DMS 273 (cell line): ENCODE data around the gene MBNL3.

Experiments
- DNase-seq: peaks from one replicate; lab custom pipeline; 2025; ENCODE audit not compliant: unreplicated experiment; lab: John Stamatoyannopoulos, UW

The MBNL3 gene

GRCh38 chrX:132488819-132489577, at the start of gene MBNL3:
Gene MBNL3 (minus strand): TSS chrX:132489038. CDS start chrX:132439611, 49,427 bp downstream.
- peak; percentile 91 for DNase-seq

DNA sequence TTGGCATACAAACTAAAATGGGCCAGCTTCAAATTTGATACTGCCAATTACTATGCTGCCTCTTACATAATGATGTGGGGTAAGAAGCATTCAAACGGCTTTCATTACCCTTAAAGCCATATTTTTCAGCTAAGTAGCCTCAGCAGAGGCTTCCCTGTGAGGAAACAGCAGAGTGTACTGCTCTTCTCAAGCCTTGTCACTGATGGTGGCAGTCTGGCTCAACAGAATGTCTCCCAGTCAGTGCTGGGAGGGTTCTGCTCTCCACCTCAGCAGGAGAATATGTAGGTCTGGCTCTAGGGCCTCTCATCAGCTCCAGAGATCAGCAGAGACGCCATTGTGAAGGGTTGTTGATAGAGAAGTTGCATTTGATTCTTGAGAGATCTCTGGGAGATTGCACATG, 44.6 kb upstream of the MBNL3 start:
- no peak for DNase-seq

DNA sequence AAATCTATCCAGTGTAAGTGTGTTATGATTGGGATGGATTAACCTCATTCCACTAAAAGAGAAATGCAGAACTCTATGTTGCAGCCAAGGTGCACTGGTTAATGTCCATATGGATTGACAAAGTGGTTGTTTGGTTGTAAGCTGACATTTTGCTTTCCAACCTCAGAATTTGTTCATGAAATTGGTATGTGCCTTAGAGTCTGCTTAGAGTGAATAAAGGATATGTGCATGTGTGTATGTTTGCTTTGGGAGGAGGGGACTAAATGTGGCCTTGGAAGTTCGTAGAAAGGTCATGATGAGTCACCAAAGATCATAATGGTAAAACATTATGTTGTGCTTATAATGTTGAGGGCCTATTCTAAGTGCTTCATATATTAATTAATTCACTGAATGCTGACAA, 44.1 kb upstream of the MBNL3 start:
- DNase-seq = no peak

DNA sequence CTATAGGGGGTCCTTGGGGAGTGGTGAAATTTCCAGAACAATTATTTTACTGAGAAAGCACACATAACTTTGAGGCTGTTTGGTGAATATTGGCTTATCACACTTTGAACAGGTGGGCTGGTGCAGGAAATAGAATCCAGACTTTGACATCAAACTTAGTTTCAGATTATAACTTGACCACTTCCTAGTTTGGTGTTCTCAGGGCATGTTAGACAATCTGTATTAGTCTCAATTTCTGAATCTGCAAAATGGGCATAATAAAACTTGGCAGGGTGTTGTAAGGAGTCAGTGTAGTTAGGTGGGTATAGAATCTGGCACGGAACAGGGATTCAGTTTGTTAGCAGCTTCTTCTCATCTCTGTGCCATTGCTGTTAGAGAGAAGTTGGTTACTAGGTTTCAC, 43.3 kb upstream of the MBNL3 start:
- DNase-seq = no peak

GRCh38 chrX:132520792-132521191, 32.0 kb upstream of the MBNL3 start:
- DNase-seq = no peak

- DNase-seq = no peak
Observed at GRCh38 chrX:132520213-132520612, 31.4 kb upstream of the MBNL3 start.

GRCh38 chrX:132518401-132518800, 29.6 kb upstream of the MBNL3 start:
- no peak for DNase-seq

DNA sequence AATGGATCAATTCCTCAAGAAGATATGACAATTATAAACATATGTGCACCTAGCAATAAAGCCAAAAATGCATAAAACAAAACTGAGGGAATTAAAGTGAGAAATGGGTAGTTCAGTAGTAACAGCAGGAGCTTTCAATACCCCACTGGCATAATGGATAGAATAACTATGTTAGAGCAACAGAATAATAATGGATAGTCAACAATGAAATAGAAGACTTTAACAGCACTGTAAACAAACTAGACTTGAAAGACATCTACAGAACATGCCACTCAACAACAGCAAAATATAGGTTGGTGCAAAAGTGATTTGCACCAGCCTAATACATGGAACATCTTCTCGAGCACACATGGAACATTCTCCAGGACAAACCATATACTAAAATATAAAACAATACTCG, 20.0 kb upstream of the MBNL3 start:
- no peak for DNase-seq

GRCh38 chrX:132505116-132505515, 16.3 kb upstream of the MBNL3 start:
- DNase-seq = no peak

- DNase-seq = no peak
Observed at GRCh38 chrX:132504417-132504816, 15.6 kb upstream of the MBNL3 start.

DNA sequence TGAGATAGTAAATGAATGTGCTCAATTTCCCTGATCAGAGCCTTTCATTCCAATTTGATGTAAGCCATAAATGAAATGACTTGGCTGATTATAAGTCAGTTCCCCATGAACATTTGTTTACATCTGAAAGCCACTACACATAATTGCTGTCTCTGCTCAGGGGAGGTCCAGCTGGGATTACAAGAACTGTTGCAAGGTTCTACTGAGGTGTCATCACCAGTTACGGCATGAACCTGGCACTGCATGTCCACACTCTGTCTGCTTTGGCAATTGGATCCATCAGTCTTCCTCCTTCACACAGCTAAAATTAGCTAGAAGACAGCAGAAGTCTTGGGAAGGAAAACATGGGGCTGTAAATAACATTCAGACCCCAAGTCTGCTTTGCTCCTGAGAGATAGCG, 12.8 kb upstream of the MBNL3 start:
- no peak for DNase-seq

GRCh38 chrX:132497432-132497831, 8.6 kb upstream of the MBNL3 start:
- DNase-seq = no peak

DNA sequence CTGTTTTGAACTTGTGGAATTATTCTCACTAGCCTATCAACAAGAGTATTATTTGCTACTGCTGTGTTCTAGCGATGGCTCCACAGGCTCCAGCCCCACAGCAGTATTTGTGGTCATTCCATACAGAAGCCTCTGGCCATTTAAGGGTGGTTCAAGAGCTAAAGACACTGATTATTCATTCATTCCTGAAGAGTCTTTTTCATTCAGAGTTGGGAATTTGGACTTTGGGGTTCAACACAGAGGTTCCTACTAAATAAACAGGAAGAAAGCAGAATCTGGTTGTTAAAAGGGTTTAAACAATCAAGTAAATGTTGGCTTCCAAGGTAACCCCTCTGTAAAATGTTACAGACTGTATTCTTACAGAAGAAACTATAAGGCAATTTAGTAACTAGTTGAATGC, 4.3 kb upstream of the MBNL3 start:
- no peak for DNase-seq

DNA sequence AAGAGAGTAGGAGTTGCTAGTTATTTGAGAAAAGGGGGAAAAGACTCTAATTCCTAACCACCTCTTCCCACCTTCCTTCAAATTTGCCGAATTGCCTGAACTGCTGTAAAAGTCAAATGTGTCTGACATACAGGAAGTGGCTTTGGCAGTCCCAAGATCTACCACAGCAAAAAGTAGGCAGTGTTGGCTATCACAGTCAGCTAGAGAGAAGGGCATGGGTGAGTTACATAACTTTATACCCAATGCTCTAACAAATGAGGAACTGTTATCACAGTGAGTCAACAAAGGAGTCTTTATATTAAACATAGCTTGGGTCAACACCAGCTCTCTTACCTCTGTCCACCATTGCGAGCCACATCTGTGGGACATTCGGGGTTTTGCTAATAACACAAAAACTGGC, 2.4 kb upstream of the MBNL3 start:
- DNase-seq = peak; percentile 30

GRCh38 chrX:132489578-132490419, 961 bp upstream of the MBNL3 start:
- peak; percentile 85 for DNase-seq

DNA sequence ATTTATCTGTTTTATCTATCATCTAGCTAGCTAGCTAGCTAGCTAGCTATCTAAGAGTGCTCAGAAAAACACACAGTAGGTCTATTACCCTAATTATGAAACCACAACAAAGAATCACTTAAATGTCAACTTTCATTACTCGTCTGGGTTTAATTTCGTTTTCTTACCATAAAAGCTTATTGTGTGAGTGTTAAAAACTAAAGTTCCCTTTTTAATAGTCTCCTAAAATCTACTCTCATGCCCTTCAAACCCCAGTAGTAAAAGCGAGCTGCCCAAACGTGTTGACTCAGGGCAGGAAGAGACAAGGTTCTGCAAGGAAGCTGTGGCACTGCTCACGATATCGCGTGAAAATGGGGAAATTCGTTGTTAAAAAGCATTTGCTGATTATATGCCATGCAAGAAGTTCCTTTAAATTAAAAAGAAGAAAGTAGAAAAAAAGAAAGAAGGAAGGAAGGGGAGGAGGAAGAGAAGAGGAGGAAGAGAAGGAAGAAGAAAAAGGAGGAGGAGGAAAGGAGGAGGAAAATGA, 595 bp downstream of the MBNL3 start:
- DNase-seq = peak; percentile 40

DNA sequence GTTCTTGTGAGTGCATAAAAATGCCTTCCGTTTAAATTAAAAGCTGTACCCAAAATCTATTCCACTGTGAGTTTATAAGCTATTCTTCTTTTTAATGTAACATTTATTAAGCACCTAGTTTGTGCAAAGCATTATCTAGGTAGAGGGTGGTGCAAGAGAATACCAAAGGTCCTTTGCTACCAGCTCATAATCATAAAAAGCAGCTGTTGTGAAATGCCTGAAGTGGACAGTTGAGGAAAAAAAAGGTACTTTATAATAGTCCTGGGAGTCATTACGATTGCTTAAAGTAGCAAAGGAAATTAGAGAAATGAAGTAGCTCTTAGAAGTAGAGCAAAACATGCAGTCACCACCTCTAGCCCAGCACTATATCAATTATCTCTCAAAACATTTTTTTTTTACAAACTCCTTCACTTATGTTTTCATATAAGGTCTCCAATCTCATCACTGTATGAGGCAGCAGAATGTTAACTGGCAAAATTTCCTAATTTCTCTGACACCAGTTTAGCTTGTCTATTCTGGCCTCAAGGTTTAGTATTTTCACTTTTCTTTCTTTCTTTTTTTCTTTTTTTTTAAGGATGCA, 2.1 kb downstream of the MBNL3 start:
- no peak for DNase-seq

DNA sequence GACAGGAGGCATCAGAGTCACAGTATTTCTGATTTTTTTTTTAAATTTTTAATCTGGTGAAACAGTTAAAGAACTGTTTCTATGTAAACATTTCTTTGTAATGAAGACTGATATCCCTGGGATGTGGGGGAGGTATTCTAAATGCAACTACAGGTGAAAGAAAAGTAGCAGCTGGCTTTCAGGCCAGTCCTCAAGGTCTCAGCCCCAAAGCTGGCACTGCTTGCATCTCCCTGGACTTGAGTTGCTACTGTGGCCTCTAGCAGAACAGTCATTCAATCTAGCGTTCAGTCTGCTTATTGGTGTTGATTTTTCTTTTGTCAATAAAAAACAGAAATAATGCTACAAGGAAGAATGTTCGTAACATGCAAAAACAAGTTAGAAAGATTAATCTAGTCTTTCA, 4.9 kb downstream of the MBNL3 start:
- no peak for DNase-seq

- no peak for DNase-seq
Observed at GRCh38 chrX:132483488-132483887, 5.3 kb downstream of the MBNL3 start.

GRCh38 chrX:132482632-132483031, 6.2 kb downstream of the MBNL3 start:
- no peak for DNase-seq

- no peak for DNase-seq
Observed at GRCh38 chrX:132481449-132481848, 7.4 kb downstream of the MBNL3 start.
